B cell (primary cell): ENCODE measurements around the gene PICK1. TPM values are rescaled to one million over a fixed set of nuclear protein-coding genes. Genes with fewer than 3 reads are reported as not detected.

Experiments used
- ATAC-seq: fragments of 200-7000 bp; cut with Tn5 transposase; one replicate; pipeline ENCODE4 v1.10.0; 2021; ENCODE audit warnings: low read depth, mild to moderate bottlenecking, moderate number of reproducible peaks, moderate library complexity
- CTCF ChIA-PET: fragments of 350-600 bp; sonication (Branson Sonifier 250); formaldehyde crosslinking; loops from one replicate; lab custom pipeline; 2021; ENCODE audit warnings: antibody characterized with exemption, inconsistent platforms; lab: Charles Lee
- POLR2A ChIA-PET: fragments of 350-600 bp; sonication (Branson Sonifier 250); formaldehyde crosslinking; loops from one replicate; lab custom pipeline; 2021; ENCODE audit warnings: antibody characterized with exemption; lab: Charles Lee
- DNase-seq: peaks from one replicate; pipeline ENCODE4 v3.0.0; 2013
- H2AFZ ChIP-seq: 2 replicates; pipeline ENCODE4 v1.6.1; 2012; ENCODE audit warnings: mild to moderate bottlenecking, low read depth, low read length; ENCODE audit not compliant: insufficient read depth, poor library complexity, severe bottlenecking
- H3K27ac ChIP-seq, 2 donors: 1 replicate in 1 of 2; 2 replicates in 1 of 2; pipeline ENCODE4 v1.5.1; 2012 to 2013; ENCODE audit warnings: low read length in 2 of 2, mild to moderate bottlenecking in 2 of 2, moderate library complexity in 1 of 2
- H3K27me3 ChIP-seq, 4 experiments: fragments of 200-600 bp in 1 of 4; sonication (generic) in 1 of 4; replicated peaks in 1 of 4; 1 replicate in 2 of 4; 2 replicates in 2 of 4; pipeline versions ENCODE4 v1.6.1 to v1.7.0; 2013 to 2016; ENCODE audit warnings: low read length in 3 of 4, mild to moderate bottlenecking in 2 of 4, mixed read lengths in 1 of 4, moderate library complexity in 1 of 4; ENCODE audit not compliant: insufficient read depth in 4 of 4, control insufficient read depth in 3 of 4; ENCODE audit errors: control extremely low read depth in 1 of 4
- H3K36me3 ChIP-seq, 2 experiments: replicated peaks in 1 of 2; 1 replicate in 1 of 2; 2 replicates in 1 of 2; pipeline versions ENCODE4 v1.6.1 to v1.7.1; 2013; ENCODE audit warnings: low read length in 1 of 2; ENCODE audit not compliant: insufficient read depth in 2 of 2, control insufficient read depth in 1 of 2; ENCODE audit errors: control extremely low read depth in 1 of 2, extremely low read depth in 1 of 2
- H3K4me1 ChIP-seq, 2 donors: fragments of 200-600 bp in 1 of 2; sonication (generic) in 1 of 2; 1 replicate in 1 of 2; 2 replicates in 1 of 2; pipeline versions ENCODE4 v1.5.1 to v1.6.1; 2013 to 2017; ENCODE audit warnings: low read length in 2 of 2; ENCODE audit not compliant: control insufficient read depth in 2 of 2, insufficient read depth in 2 of 2
- H3K4me2 ChIP-seq: replicated peaks from 2 replicates; pipeline ENCODE3; 2012; ENCODE audit warnings: mild to moderate bottlenecking, low read depth, low read length; ENCODE audit not compliant: poor library complexity, severe bottlenecking
- H3K4me3 ChIP-seq, 5 experiments: fragments of 200-600 bp in 1 of 5; sonication (generic) in 1 of 5; 1 replicate in 3 of 5; 2 replicates in 2 of 5; pipeline versions ENCODE4 v1.5.1 to v1.7.0; 2011 to 2016; ENCODE audit warnings: low read length in 4 of 5, mild to moderate bottlenecking in 4 of 5, low read depth in 2 of 5, control low read depth in 1 of 5, moderate library complexity in 1 of 5; ENCODE audit not compliant: insufficient read depth in 1 of 5; ENCODE audit errors: control extremely low read depth in 1 of 5, extremely low read depth in 1 of 5
- H3K79me2 ChIP-seq: fragments of 200-600 bp; sonication (generic); one replicate; pipeline ENCODE4 v1.6.0; 2016; ENCODE audit warnings: low read length; ENCODE audit not compliant: control insufficient read depth, insufficient read depth
- H3K9ac ChIP-seq: fragments of 200-600 bp; sonication (generic); 2 replicates; pipeline ENCODE4 v1.6.1; 2017; ENCODE audit warnings: mild to moderate bottlenecking, low read length, moderate library complexity
- H3K9me3 ChIP-seq, 3 donors: one replicate each; pipeline versions ENCODE4 v1.6.1 to v1.7.1; 2013; ENCODE audit warnings: low read length in 2 of 3; ENCODE audit not compliant: control insufficient read depth in 2 of 3, insufficient read depth in 1 of 3; ENCODE audit errors: control extremely low read depth in 1 of 3
- H4K20me1 ChIP-seq: 2 replicates; pipeline ENCODE4 v1.6.0; 2012; ENCODE audit warnings: mild to moderate bottlenecking, low read length; ENCODE audit not compliant: insufficient read depth, control insufficient read depth, poor library complexity, severe bottlenecking
- H3K27ac Mint-ChIP-seq: one replicate; pipeline ENCODE4 v1.8.0; 2021; ENCODE audit warnings: mixed read lengths
- H3K27me3 Mint-ChIP-seq: one replicate; pipeline ENCODE4 v1.8.0; 2021; ENCODE audit warnings: mixed read lengths
- H3K4me1 Mint-ChIP-seq: one replicate; pipeline ENCODE4 v1.8.0; 2021; ENCODE audit warnings: mixed read lengths
- H3K4me3 Mint-ChIP-seq: one replicate; pipeline ENCODE4 v1.8.0; 2021; ENCODE audit warnings: mixed read lengths
- H3K9me3 Mint-ChIP-seq: one replicate; pipeline ENCODE4 v1.8.0; 2022; ENCODE audit warnings: mixed read lengths; ENCODE audit not compliant: insufficient read depth
- CTCF ChIP-seq: fragments of 200-600 bp; IDR thresholded peaks from one replicate; pipeline ENCODE4 v1.8.0; 2022; ENCODE audit warnings: antibody characterized with exemption, mild to moderate bottlenecking
- EZH2 ChIP-seq: IDR thresholded peaks from 2 replicates; pipeline ENCODE4 v1.6.1; 2012; ENCODE audit warnings: borderline replicate concordance, low read depth, mild to moderate bottlenecking, moderate library complexity, low read length; ENCODE audit not compliant: insufficient read depth, poor library complexity, severe bottlenecking
- WGBS: methylation state at CpG from one replicate; pipeline ENCODE4 v1.1.5; 2013; ENCODE audit warnings: missing lambda C conversion rate; ENCODE audit not compliant: insufficient coverage; 5-methylcytosine and 5-hydroxymethylcytosine counted together
- intact Hi-C: fragments of 100-400 bp; cut with micrococcal nuclease; formaldehyde crosslinking; loops from one replicate; pipeline ENCODE4 v1.10.0; 2022
- polyA plus RNA-seq: library from polyadenylated mRNA; depleted of rRNA; stranded (reverse); fragments of >200 nt; gene quantifications from 2 replicates; pipeline ENCODE4 v1.2.3, GENCODE V29; 2012
- total RNA-seq, 2 donors: library from RNA; stranded (reverse); fragments of 120-200 nt in 1 of 2; gene quantifications; 1 replicate in 1 of 2; 2 replicates in 1 of 2; pipeline versions ENCODE4 v1.2.3 to v1.2.4, GENCODE V29; 2013 to 2022

The PICK1 gene
- total and polyA plus RNA-seq, 2 donors (not counting 1 experiment from before 2014, with no cell fraction given), result 34.2 to 37.4 TPM

GRCh38 chr22:38114484-38115398 is 57.5 kb downstream of the PICK1 start:
- ChIA-PET POLR2A (interaction anchor here (0.6 kb wide), 1 partner anchor 115 kb away, joined by 3 read pairs; no protein-coding TSS in a partner anchor), CTCF (interaction anchor here (0.6 to 3.7 kb wide), 19 partner anchors 17 to 1476 kb away, joined by 3 to 25 read pairs (median 3); no protein-coding TSS in a partner anchor)
- Histone ChIP-seq H3K79me2 (no peaks in the 10 kb centered on the region), H2AFZ (no peak overlapping the region), H3K4me2 (no peak overlapping the region), H3K27me3 (no peaks in the 10 kb centered on the region), H3K36me3 (peaks cover 0 to 9% of the 10 kb centered on the region in 2 experiments), H3K9ac (no peak overlapping the region), H3K9me3 (peaks cover 0 to 7% (median 0%) of the 10 kb centered on the region in 3 donors), H4K20me1 (no peaks in the 10 kb centered on the region), H3K4me1 (peaks cover 0 to 3% of the 10 kb centered on the region in 2 donors), H3K27ac (no peak overlapping the region), H3K4me3 (no peak overlapping the region)
- no peak overlapping the region for H3K4me3 Mint-ChIP-seq
- no peaks in the 10 kb centered on the region for H3K9me3 Mint-ChIP-seq
- ATAC-seq, result peak; percentile 86
- no peaks in the 10 kb centered on the region for H3K27me3 Mint-ChIP-seq
- 66% methylated on average over 31 of the region's 32 CpGs for WGBS
- peak; percentile 76 for DNase-seq
- intact Hi-C loops, result loop anchor here (5.0 kb wide), 1 partner anchor 88 kb away; the partner anchor contains the start of gene MAFF
- peaks cover 2% of the 10 kb centered on the region for H3K4me1 Mint-ChIP-seq
- no peak overlapping the region for H3K27ac Mint-ChIP-seq
- TF ChIP-seq EZH2 (no peak), CTCF (peak; percentile 86)
